Measurements from ENCODE around the gene CNTNAP5. TPM values are rescaled to one million over a fixed set of nuclear protein-coding genes. Genes with fewer than 3 reads are reported as not detected.

Gene CNTNAP5
- total RNA-seq, 1 experiment from 2014 or later = not detected

DNA sequence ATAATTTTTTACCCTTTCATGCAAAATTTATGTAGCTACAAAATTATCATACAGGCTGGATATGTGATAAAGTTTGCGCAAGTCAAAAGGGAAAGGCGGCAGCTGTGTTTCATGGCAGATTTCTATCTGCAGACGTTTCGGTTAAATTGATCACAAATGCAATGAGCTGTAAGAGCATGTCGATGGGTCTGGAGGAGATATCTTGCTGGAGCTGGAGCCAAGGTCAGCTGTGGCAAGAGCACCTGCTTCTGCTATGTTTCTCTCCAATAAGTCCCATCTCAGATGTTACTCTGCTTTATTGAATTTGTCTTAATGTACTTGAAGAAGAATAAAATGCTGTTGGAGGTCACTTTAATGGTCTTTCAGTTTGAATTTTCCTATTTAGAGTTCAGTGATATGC, 749.7 kb downstream of the CNTNAP5 start:
- no peaks in the 10 kb centered on the region for H3K27me3 Mint-ChIP-seq (ENCODE audit: unreplicated experiment)
- no TSS peak for BruUV-seq (replicated peaks)
- H3K4me3 Mint-ChIP-seq (ENCODE audit: low read depth, unreplicated experiment) = no peak overlapping the region
- TF ChIP-seq, protein P1, sequence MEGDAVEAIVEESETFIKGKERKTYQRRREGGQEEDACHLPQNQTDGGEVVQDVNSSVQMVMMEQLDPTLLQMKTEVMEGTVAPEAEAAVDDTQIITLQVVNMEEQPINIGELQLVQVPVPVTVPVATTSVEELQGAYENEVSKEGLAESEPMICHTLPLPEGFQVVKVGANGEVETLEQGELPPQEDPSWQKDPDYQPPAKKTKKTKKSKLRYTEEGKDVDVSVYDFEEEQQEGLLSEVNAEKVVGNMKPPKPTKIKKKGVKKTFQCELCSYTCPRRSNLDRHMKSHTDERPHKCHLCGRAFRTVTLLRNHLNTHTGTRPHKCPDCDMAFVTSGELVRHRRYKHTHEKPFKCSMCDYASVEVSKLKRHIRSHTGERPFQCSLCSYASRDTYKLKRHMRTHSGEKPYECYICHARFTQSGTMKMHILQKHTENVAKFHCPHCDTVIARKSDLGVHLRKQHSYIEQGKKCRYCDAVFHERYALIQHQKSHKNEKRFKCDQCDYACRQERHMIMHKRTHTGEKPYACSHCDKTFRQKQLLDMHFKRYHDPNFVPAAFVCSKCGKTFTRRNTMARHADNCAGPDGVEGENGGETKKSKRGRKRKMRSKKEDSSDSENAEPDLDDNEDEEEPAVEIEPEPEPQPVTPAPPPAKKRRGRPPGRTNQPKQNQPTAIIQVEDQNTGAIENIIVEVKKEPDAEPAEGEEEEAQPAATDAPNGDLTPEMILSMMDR (IDR thresholded peaks at IDR 0.05; ENCODE audit: unreplicated experiment) = no peak
- H3K36me3 Mint-ChIP-seq (ENCODE audit: insufficient read depth, unreplicated experiment) = no peaks in the 10 kb centered on the region
- H3K4me1 Mint-ChIP-seq (ENCODE audit: low read depth, unreplicated experiment) = no peaks in the 10 kb centered on the region
- no peak overlapping the region for H3K27ac Mint-ChIP-seq (ENCODE audit: unreplicated experiment)
- intact Hi-C loops (cut with micrococcal nuclease; ENCODE audit: unreplicated experiment) = no loop called here
- CTCF ChIA-PET = no interaction called here
- no peak for DNase-seq
- peaks cover 11% of the 10 kb centered on the region for H3K9me3 Mint-ChIP-seq (ENCODE audit: low read depth, unreplicated experiment)

DNA sequence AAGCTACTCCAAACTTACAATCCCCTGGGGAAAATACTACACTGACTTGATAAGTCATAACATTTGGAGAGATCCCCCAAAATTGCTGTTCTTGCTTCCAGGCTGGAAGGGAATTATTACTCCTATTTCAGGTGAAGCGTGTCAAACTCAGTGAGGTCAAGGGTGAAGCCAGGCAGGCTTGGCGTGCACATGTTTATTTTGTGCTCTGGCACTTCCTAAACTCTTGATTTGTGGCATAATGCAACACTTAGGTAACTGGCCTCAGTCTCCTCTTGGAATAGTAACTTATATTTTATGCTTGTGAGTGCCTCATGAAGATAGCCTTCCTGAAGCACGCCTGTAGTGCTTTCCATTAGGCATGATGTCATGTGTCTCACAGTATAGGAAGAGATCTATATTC, 751.2 kb downstream of the CNTNAP5 start:
- no peak for DNase-seq
- no TSS peak for BruUV-seq (replicated peaks)
- no peak overlapping the region for H3K27ac Mint-ChIP-seq (ENCODE audit: unreplicated experiment)
- no peaks in the 10 kb centered on the region for H3K36me3 Mint-ChIP-seq (ENCODE audit: insufficient read depth, unreplicated experiment)
- CTCF ChIA-PET = no interaction called here
- H3K27me3 Mint-ChIP-seq (ENCODE audit: unreplicated experiment) = no peaks in the 10 kb centered on the region
- intact Hi-C loops (cut with micrococcal nuclease; ENCODE audit: unreplicated experiment) = no loop called here
- peaks cover 11% of the 10 kb centered on the region for H3K9me3 Mint-ChIP-seq (ENCODE audit: low read depth, unreplicated experiment)
- no peaks in the 10 kb centered on the region for H3K4me1 Mint-ChIP-seq (ENCODE audit: low read depth, unreplicated experiment)
- TF ChIP-seq, protein P1 (IDR thresholded peaks at IDR 0.05; ENCODE audit: unreplicated experiment) = no peak
- H3K4me3 Mint-ChIP-seq (ENCODE audit: low read depth, unreplicated experiment) = no peak overlapping the region

DNA sequence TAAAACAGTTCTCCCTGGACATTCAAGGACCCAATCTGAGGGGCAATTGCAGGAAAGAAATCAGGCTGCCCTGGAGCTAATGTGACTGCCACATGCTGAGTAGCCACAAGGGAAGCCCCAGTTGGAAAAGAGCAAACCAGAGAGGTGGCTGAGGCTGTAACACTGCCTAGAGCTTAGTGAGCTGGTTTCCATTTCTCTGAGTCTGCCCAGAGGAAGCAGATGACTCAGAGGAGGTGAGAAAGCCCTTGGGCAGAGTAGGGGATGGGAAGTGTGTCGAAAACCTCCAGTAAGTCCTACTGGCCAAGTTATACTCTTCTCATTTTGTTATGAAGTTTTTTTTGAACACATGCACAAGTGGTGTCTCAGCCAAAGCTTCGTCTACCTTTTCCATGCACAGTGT, 753.0 kb downstream of the CNTNAP5 start:
- H3K36me3 Mint-ChIP-seq (ENCODE audit: insufficient read depth, unreplicated experiment) = no peaks in the 10 kb centered on the region
- no peak for DNase-seq
- intact Hi-C loops (cut with micrococcal nuclease; ENCODE audit: unreplicated experiment) = no loop called here
- no peaks in the 10 kb centered on the region for H3K27me3 Mint-ChIP-seq (ENCODE audit: unreplicated experiment)
- H3K27ac Mint-ChIP-seq (ENCODE audit: unreplicated experiment) = no peak overlapping the region
- no peaks in the 10 kb centered on the region for H3K4me1 Mint-ChIP-seq (ENCODE audit: low read depth, unreplicated experiment)
- no TSS peak for BruUV-seq (replicated peaks)
- no peak overlapping the region for H3K4me3 Mint-ChIP-seq (ENCODE audit: low read depth, unreplicated experiment)
- peaks cover 6% of the 10 kb centered on the region for H3K9me3 Mint-ChIP-seq (ENCODE audit: low read depth, unreplicated experiment)
- TF ChIP-seq, protein P1 (IDR thresholded peaks at IDR 0.05; ENCODE audit: unreplicated experiment) = no peak
- CTCF ChIA-PET = no interaction called here

DNA sequence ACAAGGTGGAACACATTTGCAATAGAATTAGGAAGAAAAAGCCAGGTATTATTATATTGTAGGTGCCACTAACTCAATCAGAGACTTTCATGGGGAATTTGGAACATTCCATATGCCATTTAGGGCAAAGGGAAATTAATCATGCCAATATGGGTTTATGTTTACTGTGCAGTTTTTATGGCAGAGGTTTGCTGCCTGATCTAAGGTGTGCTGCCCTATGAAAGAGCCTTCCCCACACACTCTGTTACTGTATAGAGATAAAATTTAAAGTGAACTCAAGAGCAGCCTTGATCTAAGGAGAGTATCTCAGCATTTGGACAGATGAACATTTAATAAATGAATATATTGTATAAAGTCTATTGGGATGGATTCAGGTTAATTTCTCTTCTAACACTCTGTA, 771.6 kb downstream of the CNTNAP5 start:
- CTCF ChIA-PET = no interaction called here
- H3K9me3 Mint-ChIP-seq (ENCODE audit: low read depth, unreplicated experiment) = peaks cover 12% of the 10 kb centered on the region
- BruUV-seq (replicated peaks) = no TSS peak
- no peak for DNase-seq
- no peak overlapping the region for H3K27ac Mint-ChIP-seq (ENCODE audit: unreplicated experiment)
- H3K4me1 Mint-ChIP-seq (ENCODE audit: low read depth, unreplicated experiment) = no peaks in the 10 kb centered on the region
- no peaks in the 10 kb centered on the region for H3K27me3 Mint-ChIP-seq (ENCODE audit: unreplicated experiment)
- H3K4me3 Mint-ChIP-seq (ENCODE audit: low read depth, unreplicated experiment) = no peak overlapping the region
- TF ChIP-seq, protein P1 (IDR thresholded peaks at IDR 0.05; ENCODE audit: unreplicated experiment) = no peak
- H3K36me3 Mint-ChIP-seq (ENCODE audit: insufficient read depth, unreplicated experiment) = no peaks in the 10 kb centered on the region
- intact Hi-C loops (cut with micrococcal nuclease; ENCODE audit: unreplicated experiment) = no loop called here

DNA sequence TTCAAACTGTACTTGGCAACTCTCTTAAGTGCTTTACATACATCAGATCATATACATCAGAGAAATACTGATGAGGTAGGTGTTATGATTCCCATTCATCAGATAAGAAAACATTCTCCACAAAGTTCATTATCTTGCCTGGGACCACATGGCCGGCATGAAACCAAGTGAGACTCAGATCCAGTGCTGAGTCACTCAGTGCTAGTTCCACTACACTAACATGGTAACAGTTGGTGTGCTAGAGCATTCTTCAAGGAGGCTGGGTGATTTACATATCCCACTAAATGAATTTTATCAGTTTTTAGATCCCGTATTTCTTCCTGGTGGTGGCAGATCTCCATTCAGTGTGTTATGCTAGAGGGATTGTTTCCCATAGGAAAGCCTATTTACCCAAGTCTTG, 772.0 kb downstream of the CNTNAP5 start:
- Mint-ChIP-seq H3K27ac (ENCODE audit: unreplicated experiment) (no peak overlapping the region), H3K9me3 (ENCODE audit: low read depth, unreplicated experiment) (peaks cover 13% of the 10 kb centered on the region), H3K27me3 (ENCODE audit: unreplicated experiment) (no peaks in the 10 kb centered on the region), H3K36me3 (ENCODE audit: insufficient read depth, unreplicated experiment) (no peaks in the 10 kb centered on the region), H3K4me3 (ENCODE audit: low read depth, unreplicated experiment) (no peak overlapping the region), H3K4me1 (ENCODE audit: low read depth, unreplicated experiment) (no peaks in the 10 kb centered on the region)
- TF ChIP-seq, protein P1 (IDR thresholded peaks at IDR 0.05; ENCODE audit: unreplicated experiment) = no peak
- DNase-seq = no peak
- intact Hi-C loops (cut with micrococcal nuclease; ENCODE audit: unreplicated experiment) = no loop called here
- BruUV-seq (replicated peaks) = no TSS peak
- CTCF ChIA-PET = no interaction called here
